ENCODE data around the gene VPS13D. TPM values are rescaled to one million over a fixed set of nuclear protein-coding genes. Genes with fewer than 3 reads are reported as not detected.

Gene VPS13D
- total and polyA plus RNA-seq, 2 donors from 2014 or later: 19.4 to 75.8 TPM

GRCh38 chr1:12422488-12422887 lies 192.7 kb downstream of the VPS13D start:
- H3K27ac ChIP-seq (ENCODE audit: low read depth in 2 of 2, low read length in 2 of 2): no peak overlapping the region
- no peak overlapping the region for H3K9ac ChIP-seq (ENCODE audit: low read length in 3 of 3)
- DNase-seq (no peak), FAIRE-seq (no peak)
- H3K36me3 ChIP-seq (ENCODE audit: control insufficient read depth in 2 of 3, insufficient read depth in 3 of 3, low read length in 3 of 3): peaks cover 0 to 3% (median under 1%) of the 10 kb centered on the region in 3 donors
- H3K27me3 ChIP-seq (ENCODE audit: control insufficient read depth, insufficient read depth, low read length): no peaks in the 10 kb centered on the region
- intact Hi-C loops (cut with DNase I): no loop called here
- TF ChIP-seq, protein P1, sequence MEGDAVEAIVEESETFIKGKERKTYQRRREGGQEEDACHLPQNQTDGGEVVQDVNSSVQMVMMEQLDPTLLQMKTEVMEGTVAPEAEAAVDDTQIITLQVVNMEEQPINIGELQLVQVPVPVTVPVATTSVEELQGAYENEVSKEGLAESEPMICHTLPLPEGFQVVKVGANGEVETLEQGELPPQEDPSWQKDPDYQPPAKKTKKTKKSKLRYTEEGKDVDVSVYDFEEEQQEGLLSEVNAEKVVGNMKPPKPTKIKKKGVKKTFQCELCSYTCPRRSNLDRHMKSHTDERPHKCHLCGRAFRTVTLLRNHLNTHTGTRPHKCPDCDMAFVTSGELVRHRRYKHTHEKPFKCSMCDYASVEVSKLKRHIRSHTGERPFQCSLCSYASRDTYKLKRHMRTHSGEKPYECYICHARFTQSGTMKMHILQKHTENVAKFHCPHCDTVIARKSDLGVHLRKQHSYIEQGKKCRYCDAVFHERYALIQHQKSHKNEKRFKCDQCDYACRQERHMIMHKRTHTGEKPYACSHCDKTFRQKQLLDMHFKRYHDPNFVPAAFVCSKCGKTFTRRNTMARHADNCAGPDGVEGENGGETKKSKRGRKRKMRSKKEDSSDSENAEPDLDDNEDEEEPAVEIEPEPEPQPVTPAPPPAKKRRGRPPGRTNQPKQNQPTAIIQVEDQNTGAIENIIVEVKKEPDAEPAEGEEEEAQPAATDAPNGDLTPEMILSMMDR (IDR thresholded peaks at IDR 0.05; ENCODE audit: borderline replicate concordance, extremely low read depth, insufficient read depth): no peak
- no peaks in the 10 kb centered on the region for H3K9me3 ChIP-seq (ENCODE audit: control insufficient read depth in 2 of 3, insufficient read depth in 1 of 3, low read length in 3 of 3)
- no peak overlapping the region for H3K4me3 ChIP-seq (ENCODE audit: low read length in 3 of 3)
- peaks cover 2 to 8% (median 3%) of the 10 kb centered on the region in 3 donors for H3K4me1 ChIP-seq (ENCODE audit: control insufficient read depth in 2 of 3, insufficient read depth in 2 of 3, low read depth in 1 of 3, low read length in 3 of 3)

DNA sequence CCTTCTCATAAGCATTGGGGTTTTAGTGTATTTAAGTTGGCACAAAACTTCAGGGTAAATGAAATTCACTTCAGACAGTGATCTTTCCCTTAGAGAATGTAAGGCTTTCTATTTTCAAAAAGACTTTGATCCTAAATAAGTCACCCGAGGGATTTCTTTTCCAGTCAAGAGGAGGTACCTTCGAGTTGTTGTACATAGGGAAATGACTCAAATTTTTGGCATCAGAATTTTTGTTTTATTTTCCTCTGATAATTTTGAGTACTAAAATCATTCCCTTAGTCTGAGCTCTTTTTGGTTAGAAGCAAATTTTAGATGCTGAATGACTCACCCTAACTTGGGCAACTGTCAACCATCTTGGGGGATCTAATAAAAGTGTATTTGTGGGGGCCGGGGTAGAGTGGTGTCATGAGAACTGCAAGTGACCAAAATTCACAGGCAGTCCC lies 194.3 kb downstream of the VPS13D start:
- DNase-seq (no peak), FAIRE-seq (no peak)
- intact Hi-C loops (cut with DNase I): no loop called here
- Histone ChIP-seq H3K9me3 (ENCODE audit: control insufficient read depth in 2 of 3, insufficient read depth in 1 of 3, low read length in 3 of 3) (no peaks in the 10 kb centered on the region), H3K4me1 (ENCODE audit: control insufficient read depth in 2 of 3, insufficient read depth in 2 of 3, low read depth in 1 of 3, low read length in 3 of 3) (peaks cover 3 to 8% (median 5%) of the 10 kb centered on the region in 3 donors), H3K27me3 (ENCODE audit: control insufficient read depth, insufficient read depth, low read length) (no peaks in the 10 kb centered on the region), H3K4me3 (ENCODE audit: low read length in 3 of 3) (no peak overlapping the region), H3K9ac (ENCODE audit: low read length in 3 of 3) (peak overlapping the region in 1 of 3 donors; percentile 22), H3K27ac (ENCODE audit: low read depth in 2 of 2, low read length in 2 of 2) (peak overlapping the region in 1 of 2 donors; percentile 34), H3K36me3 (ENCODE audit: control insufficient read depth in 2 of 3, insufficient read depth in 3 of 3, low read length in 3 of 3) (peaks cover 0 to 6% (median 0%) of the 10 kb centered on the region in 3 donors)
- TF ChIP-seq, protein P1 (IDR thresholded peaks at IDR 0.05; ENCODE audit: borderline replicate concordance, extremely low read depth, insufficient read depth): no peak

GRCh38 chr1:12424793-12425192 lies 195.0 kb downstream of the VPS13D start:
- no peaks in the 10 kb centered on the region for H3K9me3 ChIP-seq (ENCODE audit: control insufficient read depth in 2 of 3, insufficient read depth in 1 of 3, low read length in 3 of 3)
- H3K9ac ChIP-seq (ENCODE audit: low read length in 3 of 3): peak overlapping the region in 1 of 3 donors; percentile 22
- peaks cover 0 to 6% (median 0%) of the 10 kb centered on the region in 3 donors for H3K36me3 ChIP-seq (ENCODE audit: control insufficient read depth in 2 of 3, insufficient read depth in 3 of 3, low read length in 3 of 3)
- DNase-seq (no peak), FAIRE-seq (no peak)
- H3K4me3 ChIP-seq (ENCODE audit: low read length in 3 of 3): no peak overlapping the region
- H3K27ac ChIP-seq (ENCODE audit: low read depth in 2 of 2, low read length in 2 of 2): no peak overlapping the region
- intact Hi-C loops (cut with DNase I): no loop called here
- H3K27me3 ChIP-seq (ENCODE audit: control insufficient read depth, insufficient read depth, low read length): no peaks in the 10 kb centered on the region
- TF ChIP-seq, protein P1 (IDR thresholded peaks at IDR 0.05; ENCODE audit: borderline replicate concordance, extremely low read depth, insufficient read depth): no peak
- H3K4me1 ChIP-seq (ENCODE audit: control insufficient read depth in 2 of 3, insufficient read depth in 2 of 3, low read depth in 1 of 3, low read length in 3 of 3): peaks cover 3 to 8% (median 5%) of the 10 kb centered on the region in 3 donors

GRCh38 chr1:12426030-12426429 lies 196.2 kb downstream of the VPS13D start:
- no peaks in the 10 kb centered on the region for H3K27me3 ChIP-seq (ENCODE audit: control insufficient read depth, insufficient read depth, low read length)
- H3K9ac ChIP-seq (ENCODE audit: low read length in 3 of 3): no peak overlapping the region
- intact Hi-C loops (cut with DNase I): no loop called here
- H3K27ac ChIP-seq (ENCODE audit: low read depth in 2 of 2, low read length in 2 of 2): no peak overlapping the region
- no peak for DNase-seq
- TF ChIP-seq, protein P1 (IDR thresholded peaks at IDR 0.05; ENCODE audit: borderline replicate concordance, extremely low read depth, insufficient read depth): no peak
- FAIRE-seq: no peak
- H3K4me1 ChIP-seq (ENCODE audit: control insufficient read depth in 2 of 3, insufficient read depth in 2 of 3, low read depth in 1 of 3, low read length in 3 of 3): peaks cover 3 to 11% (median 8%) of the 10 kb centered on the region in 3 donors
- no peaks in the 10 kb centered on the region for H3K9me3 ChIP-seq (ENCODE audit: control insufficient read depth in 2 of 3, insufficient read depth in 1 of 3, low read length in 3 of 3)
- no peak overlapping the region for H3K4me3 ChIP-seq (ENCODE audit: low read length in 3 of 3)
- peaks cover 0 to 5% (median 0%) of the 10 kb centered on the region in 3 donors for H3K36me3 ChIP-seq (ENCODE audit: control insufficient read depth in 2 of 3, insufficient read depth in 3 of 3, low read length in 3 of 3)

All from kidney (tissue), 14 donors.